Stomach (tissue), 4 donors: ENCODE measurements around the gene NFYA.

ENCODE experiments used
- CTCF ChIP-seq, 7 experiments: fragments of 450-650 bp in 4 of 7; fragments of 200-600 bp in 3 of 7; sonication (generic) in 3 of 7; IDR thresholded peaks; one replicate each; pipeline ENCODE4 v1.5.1; 2016 to 2019; ENCODE audit warnings: antibody characterized with exemption in 7 of 7, control low read depth in 2 of 7, mild to moderate bottlenecking in 1 of 7
- POLR2A ChIP-seq, 4 donors: fragments of 450-650 bp; IDR thresholded peaks; one replicate each; pipeline ENCODE4 v1.6.1; 2016; ENCODE audit warnings: antibody characterized with exemption in 4 of 4, control low read depth in 2 of 4, mild to moderate bottlenecking in 1 of 4, moderate library complexity in 1 of 4

GRCh38 chr6:41053041-41053440 lies 19.7 kb upstream of the NFYA start, which contains the start of gene APOBEC2:
- no peak for TF ChIP-seq CTCF (IDR thresholded peaks at IDR 0.05)
- TF ChIP-seq POLR2A (IDR thresholded peaks at IDR 0.05) = no peak
